Panc1 (cell line): ENCODE measurements around the gene CAPN11. TPM values are rescaled to one million over a fixed set of nuclear protein-coding genes. Genes with fewer than 3 reads are reported as not detected.

Experiments used
- ATAC-seq: fragments of 200-7000 bp; cut with Tn5 transposase; 2 replicates; pipeline ENCODE4 v1.9.1; 2020; ENCODE audit warnings: mild to moderate bottlenecking, moderate library complexity
- BruUV-seq: library from RNA; stranded (reverse); fragments of 400-500 nt; replicated peaks from 2 replicates; lab custom pipeline; 2021; lab: Mats Ljungman, UMichigan
- CTCF ChIA-PET: fragments of 300-600 bp; sonication (Branson Sonifier 250); formaldehyde crosslinking; loops from one replicate; lab custom pipeline; 2022; ENCODE audit warnings: antibody characterized with exemption; lab: Charles Lee
- POLR2A ChIA-PET: fragments of 300-600 bp; sonication (Branson Sonifier 250); formaldehyde crosslinking; loops from one replicate; lab custom pipeline; 2022; ENCODE audit warnings: antibody characterized with exemption; lab: Charles Lee
- DNase-seq: peaks from one replicate; pipeline ENCODE4 v3.0.0-alpha.2; 2010; ENCODE audit warnings: low read depth, low spot score
- H3K27ac ChIP-seq: 2 replicates; pipeline ENCODE4 v1.5.1; 2011; ENCODE audit warnings: mild to moderate bottlenecking, low read length, inconsistent platforms
- H3K27me3 ChIP-seq: fragments of 200-500 bp; sonication (Bioruptor generic); 2 replicates; pipeline ENCODE4 v1.6.0; 2014; ENCODE audit warnings: low read length, inconsistent platforms; ENCODE audit not compliant: control insufficient read depth, insufficient read depth
- H3K36me3 ChIP-seq: fragments of 200-500 bp; sonication (Bioruptor generic); 2 replicates; pipeline ENCODE4 v1.5.1; 2014; ENCODE audit warnings: inconsistent platforms, mild to moderate bottlenecking, low read length, moderate library complexity; ENCODE audit not compliant: control insufficient read depth, insufficient read depth
- H3K4me1 ChIP-seq: 2 replicates; pipeline ENCODE4 v1.5.1; 2011; ENCODE audit warnings: inconsistent platforms, mild to moderate bottlenecking, low read length, moderate library complexity; ENCODE audit not compliant: control insufficient read depth, insufficient read depth
- H3K4me3 ChIP-seq, 2 experiments: 2 replicates each; pipeline ENCODE4 v1.5.1; 2011 to 2012; ENCODE audit warnings: low read depth in 2 of 2, low read length in 2 of 2, mild to moderate bottlenecking in 2 of 2, inconsistent platforms in 1 of 2, moderate library complexity in 1 of 2
- H3K9me3 ChIP-seq: fragments of 200-500 bp; sonication (Bioruptor generic); 2 replicates; pipeline ENCODE4 v1.5.1; 2014; ENCODE audit warnings: low read depth, mild to moderate bottlenecking, inconsistent platforms, low read length, moderate library complexity; ENCODE audit not compliant: control insufficient read depth, insufficient read depth
- CTCF ChIP-seq: fragments of 450-650 bp; IDR thresholded peaks from 2 replicates; pipeline ENCODE4 v1.5.1; 2017; ENCODE audit warnings: mild to moderate bottlenecking
- POLR2AphosphoS5 ChIP-seq: IDR thresholded peaks from 2 replicates; pipeline ENCODE4 v1.6.1; 2012; ENCODE audit warnings: mild to moderate bottlenecking, low read depth, low read length, moderate library complexity
- REST ChIP-seq, 2 experiments: IDR thresholded peaks; 2 replicates each; pipeline ENCODE4 v1.6.1; 2011 to 2012; ENCODE audit warnings: low read depth in 2 of 2, control low read depth in 1 of 2, low read length in 1 of 2, mild to moderate bottlenecking in 1 of 2, moderate library complexity in 1 of 2; ENCODE audit not compliant: insufficient read depth in 1 of 2
- SIN3A ChIP-seq: IDR thresholded peaks from 2 replicates; pipeline ENCODE4 v1.6.1; 2012; ENCODE audit warnings: low read depth, mild to moderate bottlenecking, low read length, moderate library complexity, borderline replicate concordance; ENCODE audit not compliant: insufficient read depth
- TCF7L2 ChIP-seq: IDR thresholded peaks from 2 replicates; pipeline ENCODE4 v1.6.1; 2011; ENCODE audit warnings: mild to moderate bottlenecking, low read depth, low read length, inconsistent platforms
- in situ Hi-C: cut with HindIII; loops from 2 replicates; pipeline ENCODE4 v1.10.0; 2016; ENCODE audit warnings: low sequenced_read_pairs, low pct_unique_long_range_greater_than_20kb
- intact Hi-C: fragments of 100-400 bp; cut with micrococcal nuclease; formaldehyde crosslinking; loops from one replicate; pipeline ENCODE4 v1.10.0; 2022; ENCODE audit not compliant: unreplicated experiment
- total RNA-seq: library from RNA; stranded (reverse); gene quantifications from one replicate; pipeline ENCODE4 v1.2.1, GENCODE V29; 2021; ENCODE audit not compliant: unreplicated experiment

CAPN11 gene
- total RNA-seq, 1 experiment from 2014 or later, result 1.2 TPM

- Histone ChIP-seq H3K4me1 (peaks cover 17% of the 10 kb centered on the region), H3K4me3 (no peak overlapping the region), H3K27me3 (no peaks in the 10 kb centered on the region), H3K36me3 (no peaks in the 10 kb centered on the region), H3K9me3 (no peaks in the 10 kb centered on the region), H3K27ac (no peak overlapping the region)
- TF ChIP-seq SIN3A (no peak), CTCF (no peak), POLR2AphosphoS5 (no peak), TCF7L2 (no peak), REST (IDR thresholded peaks at IDR 0.05; ENCODE audit: insufficient read depth in 1 of 2, low read depth in 2 of 2, low read length in 1 of 2) (no peak)
- intact Hi-C loops, result no loop called here
- ATAC-seq (no peak), DNase-seq (no peak)
- in situ Hi-C loops, result no loop called here
- BruUV-seq, result no TSS peak
- POLR2A ChIA-PET, result interaction anchor here (0.7 kb wide), 1 partner anchor 19 kb away, joined by 7 read pairs; no protein-coding TSS in a partner anchor
- CTCF ChIA-PET, result no interaction called here
Measured at GRCh38 chr6:44198684-44199083, 40.1 kb downstream of the CAPN11 start.

GRCh38 chr6:44199883-44200282, 41.3 kb downstream of the CAPN11 start:
- BruUV-seq, result no TSS peak
- ATAC-seq (no peak), DNase-seq (no peak)
- Histone ChIP-seq H3K27me3 (no peaks in the 10 kb centered on the region), H3K4me1 (peaks cover 29% of the 10 kb centered on the region), H3K27ac (no peak overlapping the region), H3K9me3 (no peaks in the 10 kb centered on the region), H3K4me3 (no peak overlapping the region), H3K36me3 (no peaks in the 10 kb centered on the region)
- TF ChIP-seq SIN3A, result no peak
- no peak for TF ChIP-seq TCF7L2
- no peak for TF ChIP-seq REST (IDR thresholded peaks at IDR 0.05; ENCODE audit: insufficient read depth in 1 of 2, low read depth in 2 of 2, low read length in 1 of 2)
- TF ChIP-seq POLR2AphosphoS5, result no peak
- TF ChIP-seq CTCF, result no peak
- intact Hi-C loops (no loop called here), in situ Hi-C loops (no loop called here)
- ChIA-PET CTCF (no interaction called here), POLR2A (no interaction called here)
